K562 (cell line): ENCODE results near the gene CCDC97. TPM values are rescaled to one million over a fixed set of nuclear protein-coding genes. Genes with fewer than 3 reads are reported as not detected.
A peak's percentile ranks its signal among the peaks of the same experiment; 100 is the strongest.

Experiments used
- ARID1B ChIP-seq: fragments of 450-650 bp; IDR thresholded peaks from 2 replicates; pipeline ENCODE4 v1.6.1; 2016; ENCODE audit warnings: antibody characterized with exemption, mild to moderate bottlenecking, inconsistent platforms
- ARID2 ChIP-seq: fragments of 450-650 bp; IDR thresholded peaks from 2 replicates; pipeline ENCODE4 v1.6.1; 2017; ENCODE audit warnings: antibody characterized with exemption, mild to moderate bottlenecking
- CC2D1A ChIP-seq: fragments of 450-650 bp; IDR thresholded peaks from 2 replicates; pipeline ENCODE4 v1.6.1; 2017; ENCODE audit warnings: mild to moderate bottlenecking
- CXXC5 ChIP-seq: fragments of 250-450 bp; sonication (Bioruptor Pico); IDR thresholded peaks from 2 replicates; pipeline ENCODE4 v1.8.0; 2022; ENCODE audit warnings: inconsistent platforms, mild to moderate bottlenecking, moderate library complexity
- DIDO1 ChIP-seq: fragments of 450-650 bp; IDR thresholded peaks from 2 replicates; pipeline ENCODE4 v1.6.1; 2016; ENCODE audit warnings: low read depth, missing biosample characterization, missing genetic modification characterization
- FOXJ2 ChIP-seq: fragments of 200-800 bp; sonication (Bioruptor generic); IDR thresholded peaks from 2 replicates; pipeline ENCODE4 v1.6.1; 2016; ENCODE audit warnings: missing genetic modification characterization, missing compliant biosample characterization
- GABPB1 ChIP-seq: sonication (generic); formaldehyde crosslinking; IDR thresholded peaks from 2 replicates; pipeline ENCODE4 v1.8.0; 2022; ENCODE audit warnings: mild to moderate bottlenecking, missing genetic modification reagents
- HDAC8 ChIP-seq: fragments of 450-650 bp; IDR thresholded peaks from 2 replicates; pipeline ENCODE4 v1.6.1; 2016; ENCODE audit warnings: mild to moderate bottlenecking, missing genetic modification characterization, moderate library complexity, missing compliant biosample characterization
- HIVEP1 ChIP-seq: fragments of 250-450 bp; sonication (Bioruptor Pico); IDR thresholded peaks from 2 replicates; pipeline ENCODE4 v1.4.0; 2020; ENCODE audit warnings: mild to moderate bottlenecking
- KDM1A ChIP-seq, 2 experiments: fragments of 450-650 bp; IDR thresholded peaks; 2 replicates each; pipeline ENCODE4 v1.6.1; 2016; ENCODE audit warnings: mild to moderate bottlenecking in 2 of 2
- KDM5B ChIP-seq: fragments of 200-600 bp; sonication (generic); IDR thresholded peaks from 2 replicates; pipeline ENCODE4 v1.6.1; 2012; ENCODE audit warnings: low read depth, mild to moderate bottlenecking, moderate library complexity, low read length, control low read depth, inconsistent platforms; ENCODE audit not compliant: insufficient replicate concordance
- MXI1 ChIP-seq: IDR thresholded peaks from 2 replicates; pipeline ENCODE4 v1.6.1; 2011; ENCODE audit warnings: low read depth, mild to moderate bottlenecking, improper control_type of control experiment, low read length
- PCBP1 ChIP-seq: fragments of 200-400 bp; formaldehyde crosslinking; IDR thresholded peaks from 2 replicates; pipeline ENCODE4 v1.6.1; 2018; ENCODE audit warnings: mild to moderate bottlenecking, low read depth, low read length; ENCODE audit not compliant: poor library complexity, severe bottlenecking
- POLR2G ChIP-seq: fragments of 200-400 bp; formaldehyde crosslinking; IDR thresholded peaks from 2 replicates; pipeline ENCODE4 v1.6.1; 2017; ENCODE audit warnings: low read depth, mild to moderate bottlenecking, antibody characterized with exemption, low read length, moderate library complexity
- PRPF4 ChIP-seq: fragments of 200-400 bp; formaldehyde crosslinking; IDR thresholded peaks from one replicate; pipeline ENCODE4 v1.6.1; 2017; ENCODE audit warnings: low read length, low read depth, mild to moderate bottlenecking; ENCODE audit not compliant: insufficient read depth, poor library complexity, severe bottlenecking
- RBBP5 ChIP-seq: fragments of 200-600 bp; sonication (generic); IDR thresholded peaks from 2 replicates; pipeline ENCODE4 v1.6.1; 2012; ENCODE audit warnings: borderline replicate concordance, mild to moderate bottlenecking, low read length, control low read depth, inconsistent platforms; ENCODE audit not compliant: insufficient read depth, poor library complexity, severe bottlenecking
- TARDBP ChIP-seq: fragments of 450-650 bp; IDR thresholded peaks from 2 replicates; pipeline ENCODE4 v1.6.1; 2016
- U2AF1 ChIP-seq: fragments of 200-400 bp; formaldehyde crosslinking; optimal IDR thresholded peaks from 2 replicates; pipeline ENCODE3; 2017; ENCODE audit warnings: mild to moderate bottlenecking, low read depth, low read length, moderate library complexity
- polyA plus RNA-seq, 8 experiments: library from polyadenylated mRNA; depleted of rRNA in 4 of 8; stranded (reverse) in 5 of 8; unstranded in 3 of 8; fragments of >200 nt; fragmentation: Nextera tagmentation in 2 of 8; fragmentation: Illumina TruSeq in 1 of 8; extraction: Ambion mirVana in 2 of 8; extraction: Trizol in 1 of 8; gene quantifications; 2 replicates each; pipeline versions ENCODE4 v1.2.1 to v1.2.3, GENCODE V29; 2011 to 2014; ENCODE audit warnings: inconsistent platforms in 1 of 8, missing spikeins in 1 of 8
- total RNA-seq, 7 experiments: library from RNA; depleted of rRNA in 6 of 7; stranded (reverse); fragments of >200 nt in 6 of 7; fragmentation: Illumina TruSeq in 2 of 7; extraction: Trizol in 2 of 7; gene quantifications; 2 replicates each; pipeline versions ENCODE4 v1.2.1 to v1.2.3, GENCODE V29; 2011 to 2021; ENCODE audit warnings: low replicate concordance in 1 of 7
- TF ChIP-seq, protein P1 (sequence below), 2 experiments: fragments of 450-650 bp; conservative IDR thresholded peaks; 2 replicates each; pipeline ENCODE4 v1.6.1; 2017; ENCODE audit warnings: mild to moderate bottlenecking in 2 of 2, moderate library complexity in 2 of 2
- TF ChIP-seq, protein P2 (sequence below): fragments of 450-650 bp; IDR thresholded peaks from 2 replicates; pipeline ENCODE4 v1.7.1; 2018; ENCODE audit warnings: mild to moderate bottlenecking, low read depth; ENCODE audit not compliant: partially characterized antibody
- TF ChIP-seq, protein P3 (sequence below): fragments of 250-450 bp; sonication (Bioruptor Pico); IDR thresholded peaks from 2 replicates; pipeline ENCODE4 v1.4.0; 2020; ENCODE audit warnings: mild to moderate bottlenecking, moderate library complexity

Gene CCDC97
- total and polyA plus RNA-seq, 9 of the 15 experiments (the other 6 are each of a cell fraction or from before 2014, with no cell fraction given): 0.60 to 16.5 (median 7.0) TPM

DNA sequence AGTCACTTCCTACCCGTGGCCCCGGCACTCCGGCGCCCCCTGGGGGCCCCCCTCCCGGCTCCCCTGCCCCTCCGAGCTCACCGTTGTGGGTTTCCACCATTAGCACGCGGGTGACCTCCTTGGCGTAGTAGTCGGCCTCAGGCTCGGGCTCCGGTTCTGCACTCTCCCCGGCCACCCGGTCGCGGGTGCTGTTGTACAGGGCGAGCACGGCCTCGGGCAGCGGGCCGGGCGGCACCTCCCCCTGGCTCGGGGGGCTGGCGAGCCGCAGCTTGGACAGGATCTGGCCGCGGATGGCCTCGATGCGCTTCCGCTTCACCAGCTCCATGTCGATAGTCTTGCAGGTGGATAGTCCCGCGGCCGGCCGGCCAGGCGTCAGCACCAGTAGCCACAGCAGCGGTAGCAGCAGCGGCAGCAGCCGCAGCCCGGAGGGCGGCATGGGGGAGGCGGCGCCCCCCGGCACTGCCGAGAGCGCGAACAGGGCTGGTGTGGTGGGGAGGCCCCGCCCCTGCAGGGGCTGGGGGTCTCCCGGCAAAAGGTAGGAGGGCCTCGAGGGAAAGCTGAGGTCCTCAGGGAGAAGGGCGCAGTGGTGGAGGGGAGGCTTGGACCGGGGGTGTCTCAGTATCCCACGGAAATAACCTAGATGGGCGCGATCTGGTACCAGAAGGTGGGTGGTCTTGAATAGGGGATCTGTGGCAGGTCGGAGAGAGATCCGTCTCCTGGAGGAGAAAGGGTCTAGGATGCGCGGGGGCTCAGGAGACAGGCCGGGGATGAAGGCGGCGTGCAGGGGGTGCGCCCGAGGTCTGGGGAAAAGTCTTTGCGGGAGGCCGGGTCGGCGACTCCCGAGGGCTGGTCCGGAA is 42.9 kb downstream of the CCDC97 start (continued):
- TF ChIP-seq, protein P1, sequence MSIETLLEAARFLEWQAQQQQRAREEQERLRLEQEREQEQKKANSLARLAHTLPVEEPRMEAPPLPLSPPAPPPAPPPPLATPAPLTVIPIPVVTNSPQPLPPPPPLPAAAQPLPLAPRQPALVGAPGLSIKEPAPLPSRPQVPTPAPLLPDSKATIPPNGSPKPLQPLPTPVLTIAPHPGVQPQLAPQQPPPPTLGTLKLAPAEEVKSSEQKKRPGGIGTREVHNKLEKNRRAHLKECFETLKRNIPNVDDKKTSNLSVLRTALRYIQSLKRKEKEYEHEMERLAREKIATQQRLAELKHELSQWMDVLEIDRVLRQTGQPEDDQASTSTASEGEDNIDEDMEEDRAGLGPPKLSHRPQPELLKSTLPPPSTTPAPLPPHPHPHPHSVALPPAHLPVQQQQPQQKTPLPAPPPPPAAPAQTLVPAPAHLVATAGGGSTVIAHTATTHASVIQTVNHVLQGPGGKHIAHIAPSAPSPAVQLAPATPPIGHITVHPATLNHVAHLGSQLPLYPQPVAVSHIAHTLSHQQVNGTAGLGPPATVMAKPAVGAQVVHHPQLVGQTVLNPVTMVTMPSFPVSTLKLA (conservative IDR thresholded peaks at IDR 0.05): peak; percentile 74 to 87
- TF ChIP-seq CXXC5 (peak; percentile 64), HIVEP1 (no peak), RBBP5 (peak; percentile 28), HDAC8 (tag) (no peak), PCBP1 (peak; percentile 79), PRPF4 (no peak), U2AF1 (peak; percentile 18), POLR2G (peak; percentile 83), GABPB1 (CRISPR knock-in tag) (no peak), ARID1B (peak; percentile 30), FOXJ2 (tag) (no peak), KDM5B (peak; percentile 70), KDM1A (IDR thresholded peaks at IDR 0.05) (peak in 1 of 2 experiments; percentile 81; a peak in 2 of 4 replicates), DIDO1 (tag) (no peak), TARDBP (peak; percentile 36; the same call in 1 of the 2 replicates), ARID2 (0 out of 2 replicates have a peak, but pooled peaks have one; percentile 41), MXI1 (peak; percentile 61; the same call in 1 of the 2 replicates), CC2D1A (no peak)
- TF ChIP-seq, protein P2, sequence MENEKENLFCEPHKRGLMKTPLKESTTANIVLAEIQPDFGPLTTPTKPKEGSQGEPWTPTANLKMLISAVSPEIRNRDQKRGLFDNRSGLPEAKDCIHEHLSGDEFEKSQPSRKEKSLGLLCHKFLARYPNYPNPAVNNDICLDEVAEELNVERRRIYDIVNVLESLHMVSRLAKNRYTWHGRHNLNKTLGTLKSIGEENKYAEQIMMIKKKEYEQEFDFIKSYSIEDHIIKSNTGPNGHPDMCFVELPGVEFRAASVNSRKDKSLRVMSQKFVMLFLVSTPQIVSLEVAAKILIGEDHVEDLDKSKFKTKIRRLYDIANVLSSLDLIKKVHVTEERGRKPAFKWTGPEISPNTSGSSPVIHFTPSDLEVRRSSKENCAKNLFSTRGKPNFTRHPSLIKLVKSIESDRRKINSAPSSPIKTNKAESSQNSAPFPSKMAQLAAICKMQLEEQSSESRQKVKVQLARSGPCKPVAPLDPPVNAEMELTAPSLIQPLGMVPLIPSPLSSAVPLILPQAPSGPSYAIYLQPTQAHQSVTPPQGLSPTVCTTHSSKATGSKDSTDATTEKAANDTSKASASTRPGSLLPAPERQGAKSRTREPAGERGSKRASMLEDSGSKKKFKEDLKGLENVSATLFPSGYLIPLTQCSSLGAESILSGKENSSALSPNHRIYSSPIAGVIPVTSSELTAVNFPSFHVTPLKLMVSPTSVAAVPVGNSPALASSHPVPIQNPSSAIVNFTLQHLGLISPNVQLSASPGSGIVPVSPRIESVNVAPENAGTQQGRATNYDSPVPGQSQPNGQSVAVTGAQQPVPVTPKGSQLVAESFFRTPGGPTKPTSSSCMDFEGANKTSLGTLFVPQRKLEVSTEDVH: no peak
- TF ChIP-seq, protein P3, sequence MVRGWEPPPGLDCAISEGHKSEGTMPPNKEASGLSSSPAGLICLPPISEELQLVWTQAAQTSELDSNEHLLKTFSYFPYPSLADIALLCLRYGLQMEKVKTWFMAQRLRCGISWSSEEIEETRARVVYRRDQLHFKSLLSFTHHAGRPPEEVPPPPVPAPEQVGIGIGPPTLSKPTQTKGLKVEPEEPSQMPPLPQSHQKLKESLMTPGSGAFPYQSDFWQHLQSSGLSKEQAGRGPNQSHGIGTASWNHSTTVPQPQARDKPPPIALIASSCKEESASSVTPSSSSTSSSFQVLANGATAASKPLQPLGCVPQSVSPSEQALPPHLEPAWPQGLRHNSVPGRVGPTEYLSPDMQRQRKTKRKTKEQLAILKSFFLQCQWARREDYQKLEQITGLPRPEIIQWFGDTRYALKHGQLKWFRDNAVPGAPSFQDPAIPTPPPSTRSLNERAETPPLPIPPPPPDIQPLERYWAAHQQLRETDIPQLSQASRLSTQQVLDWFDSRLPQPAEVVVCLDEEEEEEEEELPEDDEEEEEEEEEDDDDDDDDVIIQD (CRISPR knock-in tag): no peak
